Measurements from ENCODE around the gene FLT3.
"Not testable (repeated sequence)": the region's sequence is repeated elsewhere in the genome, so short reads cannot be mapped to it uniquely, and the experiment has no call there.

The FLT3 gene

GRCh38 chr13:28099396-28100149, 803 bp downstream of the FLT3 start:
- no peak for DNase-seq

- no peak for DNase-seq
Observed at GRCh38 chr13:28097503-28097902, 2.9 kb downstream of the FLT3 start.

DNA sequence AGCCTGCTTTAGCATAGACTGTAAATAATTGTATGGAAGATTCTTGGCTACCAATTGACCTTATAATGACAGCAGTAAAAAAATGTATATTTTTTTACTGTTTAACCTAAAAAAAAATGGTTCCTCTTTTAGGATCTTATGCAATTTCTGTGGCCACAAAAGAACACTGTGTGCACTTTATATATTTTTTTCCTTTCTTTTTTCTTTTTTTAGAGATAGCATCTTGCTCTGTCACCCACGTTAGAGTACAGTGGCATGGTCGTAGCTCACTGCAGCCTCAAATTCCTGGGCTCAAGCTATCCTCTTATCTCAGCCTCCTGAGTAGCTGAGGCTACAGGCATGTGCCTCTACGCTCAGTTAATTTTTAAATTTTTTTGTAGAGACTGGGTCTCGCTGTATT, 6.1 kb downstream of the FLT3 start:
- no peak for DNase-seq

GRCh38 chr13:28093881-28094280, 6.5 kb downstream of the FLT3 start:
- no peak for DNase-seq

DNA sequence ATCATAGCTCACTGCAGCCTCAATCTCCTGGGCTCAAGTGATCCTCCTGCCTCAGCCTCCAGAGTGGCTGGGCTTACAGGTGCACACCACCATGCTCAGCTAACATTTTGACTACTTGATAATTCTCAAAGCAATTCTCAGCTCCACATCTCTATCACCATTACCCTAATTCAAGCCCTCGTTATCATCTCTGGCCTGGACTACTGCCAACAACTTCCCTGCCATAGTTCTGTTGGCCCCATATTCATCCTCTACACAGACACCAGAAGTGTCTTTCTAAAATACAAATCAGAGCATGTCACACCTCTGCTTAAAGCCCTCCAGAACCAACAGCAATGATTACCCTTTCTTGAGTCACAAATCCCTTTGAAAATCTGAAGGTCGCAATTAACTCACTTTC, 7.9 kb downstream of the FLT3 start:
- DNase-seq, result no peak

DNA sequence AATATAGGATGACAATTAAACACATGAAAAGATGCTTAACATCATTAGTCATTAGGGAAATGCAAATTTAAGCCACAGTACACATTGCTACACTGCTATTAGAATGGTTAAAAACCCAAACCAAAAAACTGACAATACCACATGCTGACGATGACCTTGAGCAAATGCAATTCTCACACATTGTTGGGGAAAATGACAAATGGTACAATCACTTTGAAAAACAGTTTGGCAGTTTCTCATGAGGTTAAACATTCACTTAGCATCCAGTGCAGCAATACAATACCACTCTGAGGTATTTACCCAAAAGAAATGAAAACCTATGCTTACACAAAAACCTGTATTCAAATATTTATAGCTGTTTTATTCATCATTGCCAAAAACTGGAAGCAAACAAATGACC, 11.3 kb downstream of the FLT3 start:
- DNase-seq, result no peak

GRCh38 chr13:28077820-28078219, 22.6 kb downstream of the FLT3 start:
- not testable (repeated sequence) for DNase-seq

DNA sequence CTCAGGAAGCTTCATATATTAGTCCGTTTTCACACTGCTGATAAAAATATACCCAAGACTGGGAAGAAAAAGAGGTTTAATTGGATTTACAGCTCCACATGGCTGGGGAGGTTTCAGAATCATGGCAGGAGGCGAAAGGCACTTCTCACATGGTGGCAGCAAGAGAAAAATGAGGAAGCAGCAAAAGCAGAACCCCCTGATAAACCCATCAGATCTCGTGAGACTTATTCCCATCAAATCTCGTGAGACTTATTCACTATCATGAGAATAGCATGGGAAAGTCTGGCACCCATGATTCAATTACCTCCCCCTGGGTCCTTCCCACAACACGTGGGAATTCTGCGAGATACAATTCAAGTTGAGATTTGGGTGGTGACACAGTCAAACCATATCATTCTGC, 23.1 kb downstream of the FLT3 start:
- no peak for DNase-seq

DNA sequence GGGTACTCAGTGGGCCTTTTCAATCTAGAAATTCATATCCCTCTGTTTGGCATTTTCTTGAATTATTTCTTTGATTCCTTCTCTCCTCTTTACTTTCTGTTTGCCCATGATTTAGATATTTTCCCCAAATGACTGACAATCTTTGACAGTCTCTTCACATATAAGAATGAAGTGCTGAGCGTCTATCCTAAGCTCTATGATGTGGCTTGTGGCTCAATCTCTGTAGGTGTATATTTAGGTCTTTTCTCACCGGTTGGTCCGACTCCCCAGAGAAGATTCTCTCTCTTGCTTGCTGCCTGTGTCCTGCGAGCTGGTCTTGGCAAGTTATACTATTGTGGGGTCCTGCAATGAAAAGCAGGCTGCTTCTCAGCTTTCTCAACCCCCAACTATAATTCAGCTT, 29.0 kb downstream of the FLT3 start:
- no peak for DNase-seq

DNA sequence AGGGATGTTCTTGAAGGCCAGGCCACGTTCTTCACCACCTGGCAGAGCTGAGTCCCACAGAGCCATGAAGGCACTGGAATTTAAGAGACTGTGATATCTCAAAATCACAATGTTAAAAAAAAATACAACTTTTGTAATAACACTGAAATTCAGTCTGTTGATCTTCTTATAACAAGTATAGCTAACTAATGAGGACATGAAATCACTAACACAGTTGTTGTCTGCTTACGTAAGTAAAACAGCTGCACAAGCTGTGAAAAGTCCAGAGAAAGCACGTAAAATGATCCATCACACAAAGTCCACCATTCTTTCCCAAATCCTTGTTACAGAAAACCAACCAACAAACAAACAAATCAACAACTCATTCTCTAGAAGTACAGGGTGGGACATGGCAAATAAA, 32.9 kb downstream of the FLT3 start:
- no peak for DNase-seq

DNA sequence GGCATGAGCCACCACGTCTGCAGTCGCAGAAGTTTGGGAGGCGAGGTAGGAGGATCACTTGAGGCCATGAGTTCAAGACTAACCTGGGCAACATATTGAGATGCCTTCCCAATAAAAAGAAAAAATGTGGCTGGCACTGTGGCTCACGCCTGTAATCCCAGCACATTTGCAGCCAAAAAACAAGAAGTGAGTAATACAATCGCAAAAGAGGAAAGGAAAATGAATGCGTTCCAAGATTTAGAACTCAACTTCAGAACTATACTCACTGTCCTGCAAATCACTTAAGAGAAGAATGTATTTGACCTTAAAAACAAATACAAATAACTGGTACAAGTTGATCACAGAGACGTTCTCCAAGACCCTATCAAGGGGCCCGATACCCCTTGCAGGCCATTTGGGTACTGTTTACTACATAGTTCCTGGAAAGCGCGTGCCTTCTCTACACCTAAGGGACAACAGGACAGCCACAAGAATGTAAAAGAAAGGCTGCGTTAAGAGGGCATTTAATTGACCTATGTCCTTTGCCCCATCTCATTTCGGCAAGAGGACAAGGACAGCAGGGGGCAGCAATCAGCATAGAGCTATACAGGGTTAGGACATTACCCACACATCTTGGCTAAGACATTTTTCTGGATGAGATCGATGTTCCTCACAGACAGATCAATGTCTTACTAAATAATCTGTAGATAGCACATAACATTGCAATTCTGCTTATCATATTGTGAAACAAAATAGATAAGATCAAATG, 41.3 kb downstream of the FLT3 start:
- peak; percentile 28 to 34 for DNase-seq

DNA sequence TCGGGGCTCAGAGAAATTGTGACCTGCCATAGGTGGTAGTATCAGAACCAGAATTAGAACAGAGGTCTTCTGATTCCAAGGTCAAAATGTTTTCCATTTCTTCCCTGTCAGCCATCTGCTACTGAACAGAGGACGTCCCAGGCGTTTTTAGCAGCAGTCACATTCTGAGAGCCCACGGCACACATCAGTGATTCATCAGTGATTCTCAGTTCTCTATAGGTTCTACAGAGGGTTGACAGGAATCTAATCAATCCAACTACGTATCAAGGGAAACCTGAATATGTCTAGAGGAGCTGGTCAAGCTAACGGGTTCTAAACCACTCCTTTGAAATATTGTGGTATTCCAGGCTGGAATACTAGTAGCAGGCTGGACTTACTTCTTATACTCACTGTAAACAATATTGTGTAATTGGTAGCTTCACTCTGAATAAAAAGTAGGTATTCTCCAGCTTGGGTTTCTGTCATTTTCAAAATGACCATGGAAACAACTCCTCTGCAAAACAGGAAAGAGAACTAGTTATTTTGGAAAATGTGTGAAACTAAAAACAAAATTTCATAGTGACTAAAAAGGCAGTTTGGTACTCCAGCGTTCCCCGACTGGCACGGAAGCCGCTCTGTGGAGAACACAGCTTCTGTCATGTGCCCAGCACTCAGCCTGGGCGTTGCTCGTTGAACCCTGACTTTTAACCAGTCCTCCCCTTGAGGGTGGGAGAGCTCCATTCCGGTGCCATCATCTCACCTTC, 43.2 kb downstream of the FLT3 start:
- DNase-seq, result no peak

- DNase-seq, result no peak
Observed at GRCh38 chr13:28056426-28056825, 44.0 kb downstream of the FLT3 start.

DNA sequence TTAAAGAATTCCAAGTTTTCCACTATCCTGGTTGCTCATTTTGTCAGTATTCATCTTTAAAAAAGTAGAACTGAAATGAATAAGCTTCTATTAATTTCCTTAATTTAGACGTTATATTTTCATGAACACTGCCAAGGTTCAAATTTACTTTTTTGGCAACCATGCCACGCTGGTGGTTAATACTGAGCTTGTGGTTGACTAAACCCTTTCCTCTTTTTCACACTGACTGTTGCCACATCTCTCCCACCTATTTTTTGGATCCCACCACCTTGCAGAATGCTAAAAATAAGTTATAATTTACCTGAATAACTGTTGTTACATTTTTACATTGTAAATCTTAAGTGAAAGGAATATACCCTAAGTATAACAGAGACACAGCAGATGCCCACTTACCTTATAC, 45.0 kb downstream of the FLT3 start:
- no peak for DNase-seq

- no peak for DNase-seq
Observed at GRCh38 chr13:28052945-28053344, 47.4 kb downstream of the FLT3 start.

DNA sequence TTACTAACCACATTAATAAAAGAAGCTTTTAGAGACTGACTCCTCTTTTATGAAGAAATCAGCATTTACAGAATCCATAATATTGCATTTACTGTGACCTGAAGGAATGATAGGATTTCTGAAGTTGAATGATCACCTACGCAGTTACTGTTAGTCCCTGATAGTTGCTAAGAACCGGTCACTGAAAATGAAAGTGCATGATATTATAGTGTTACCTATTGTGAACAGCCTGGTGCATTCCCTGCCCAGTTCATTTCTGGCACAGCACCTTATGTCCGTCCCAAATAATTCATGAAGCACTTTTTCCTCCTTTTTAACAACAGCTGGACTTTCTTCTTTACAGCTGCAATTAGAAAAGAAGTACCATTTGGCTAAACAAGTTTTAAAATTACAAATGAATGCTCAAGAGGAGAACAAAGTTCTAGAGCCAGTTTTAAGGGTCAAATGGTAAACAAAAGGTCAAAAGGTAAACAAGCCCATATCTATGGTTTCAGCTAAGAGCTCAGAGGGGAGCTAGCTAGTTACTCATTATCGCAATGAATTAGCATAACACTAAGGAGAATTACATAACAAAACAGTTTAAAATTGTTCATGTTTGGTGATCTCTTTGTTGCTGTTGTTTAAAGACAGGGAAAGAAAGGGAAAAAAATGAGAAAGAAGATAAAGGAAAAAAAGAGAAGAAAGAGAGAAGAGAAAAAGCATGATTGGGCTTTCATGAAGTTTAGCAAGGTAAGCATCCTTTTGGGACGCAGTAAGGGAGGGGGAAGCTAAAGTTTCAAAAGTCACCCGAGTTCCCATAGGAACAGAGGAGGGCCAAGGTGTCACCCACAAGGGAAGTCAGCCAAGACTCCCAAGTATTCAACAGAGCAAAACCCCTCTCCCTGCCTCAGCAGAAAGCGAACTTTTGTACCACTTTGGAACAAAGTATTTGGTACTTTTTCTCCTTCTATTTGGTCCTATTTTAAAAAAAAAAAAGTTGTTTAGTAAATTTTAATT, 50.2 kb downstream of the FLT3 start:
- DNase-seq, result no peak

- DNase-seq, result no peak
Observed at GRCh38 chr13:28049215-28049614, 51.2 kb downstream of the FLT3 start.

GRCh38 chr13:28048768-28049167, 51.6 kb downstream of the FLT3 start:
- DNase-seq, result no peak

DNA sequence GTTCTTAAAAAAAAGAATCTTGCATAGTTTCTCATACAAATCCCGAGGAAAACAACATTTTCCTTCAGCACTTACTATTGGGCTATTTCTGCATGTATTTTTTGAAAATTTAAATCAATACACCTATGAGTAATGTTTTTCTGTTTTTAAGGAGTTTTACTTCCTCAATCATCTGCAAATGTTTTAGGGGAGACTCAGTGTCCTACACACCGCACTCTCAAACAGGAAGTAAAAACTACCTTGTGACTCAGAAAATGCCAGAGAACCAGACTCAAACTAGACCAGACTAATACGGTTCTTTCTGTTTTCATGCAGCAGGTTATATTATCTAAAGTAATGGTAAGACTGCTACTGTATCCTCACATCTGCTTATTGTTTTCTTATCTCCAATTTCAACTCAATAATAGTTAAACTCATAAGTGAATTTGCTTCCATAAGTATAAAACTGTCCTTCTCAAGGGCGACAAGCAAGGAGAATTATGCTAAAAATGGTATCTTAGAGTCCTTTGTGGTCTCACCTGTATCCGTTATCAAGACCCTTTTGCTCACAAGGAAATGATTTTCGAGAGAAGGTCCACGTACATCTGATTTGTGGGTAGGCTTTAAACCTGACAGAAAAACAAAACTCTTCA, 52.5 kb downstream of the FLT3 start:
- no peak for DNase-seq

DNA sequence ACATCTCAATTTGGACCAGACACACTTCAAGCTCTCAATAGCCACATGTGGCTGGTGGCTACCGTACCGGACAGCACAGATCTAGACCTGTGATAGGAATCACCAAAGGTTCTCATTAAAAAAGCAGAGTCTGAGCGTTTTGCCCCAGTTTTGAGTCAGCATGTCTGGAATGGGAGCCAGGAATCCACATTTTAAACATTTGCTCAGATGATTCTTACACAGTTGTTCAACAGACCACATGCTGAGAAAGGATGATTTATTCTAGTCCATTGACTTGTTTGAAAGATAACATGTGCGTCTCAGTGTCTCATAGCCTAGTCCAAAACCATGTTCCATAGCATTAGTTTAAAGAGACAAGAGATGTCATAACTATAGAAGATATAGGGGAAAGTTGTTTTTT, 53.4 kb downstream of the FLT3 start:
- DNase-seq, result no peak

- DNase-seq, result no peak
Observed at GRCh38 chr13:28045861-28046260, 54.5 kb downstream of the FLT3 start.

- DNase-seq, result no peak
Observed at GRCh38 chr13:28044608-28045007, 55.8 kb downstream of the FLT3 start.

Measured in activated CD4-positive, alpha-beta T cell treated with anti-CD3 and anti-CD28 coated beads for 4 hours (primary cell).